Uterus (tissue), 4 donors: ENCODE results near the gene KIRREL2. TPM values are rescaled to one million over a fixed set of nuclear protein-coding genes. Genes with fewer than 3 reads are reported as not detected.

Source experiments
- DNase-seq, 2 donors: peaks; one replicate each; pipeline ENCODE4 v3.0.0-alpha.2; 2019 to 2020
- H3K27ac ChIP-seq, 2 donors: fragments of 200-600 bp; sonication (generic); 1 replicate in 1 of 2; 2 replicates in 1 of 2; pipeline ENCODE4 v1.5.1; 2016 to 2018
- H3K27me3 ChIP-seq, 2 donors: fragments of 200-600 bp; sonication (generic); one replicate each; pipeline ENCODE4 v1.5.1; 2018 to 2019; ENCODE audit warnings: control low read depth in 1 of 2
- H3K36me3 ChIP-seq, 2 donors: fragments of 200-600 bp; sonication (generic); one replicate each; pipeline ENCODE4 v1.5.1; 2019; ENCODE audit warnings: control low read depth in 1 of 2
- H3K4me1 ChIP-seq, 2 donors: fragments of 200-600 bp; sonication (generic); one replicate each; pipeline ENCODE4 v1.5.1; 2018 to 2019; ENCODE audit warnings: control low read depth in 1 of 2
- H3K4me3 ChIP-seq, 2 donors: fragments of 200-600 bp; sonication (generic); 1 replicate in 1 of 2; 2 replicates in 1 of 2; pipeline ENCODE4 v1.5.1; 2018 to 2019; ENCODE audit warnings: mild to moderate bottlenecking in 1 of 2
- H3K9me3 ChIP-seq, 2 donors: fragments of 200-600 bp; sonication (generic); one replicate each; pipeline ENCODE4 v1.5.1; 2019; ENCODE audit warnings: control low read depth in 1 of 2
- POLR2A ChIP-seq, 2 donors: fragments of 450-650 bp; IDR thresholded peaks; one replicate each; pipeline ENCODE4 v1.6.1; 2016; ENCODE audit warnings: antibody characterized with exemption in 2 of 2, mild to moderate bottlenecking in 1 of 2, moderate library complexity in 1 of 2
- intact Hi-C: fragments of 100-400 bp; cut with DNase I; formaldehyde crosslinking; loops from one replicate; pipeline ENCODE4 v1.15.1; 2023; ENCODE audit warnings: low total_unique reads
- total RNA-seq, 4 donors: library from RNA; depleted of rRNA in 3 of 4; stranded (reverse); fragments of >200 nt in 3 of 4; gene quantifications; one replicate each; pipeline versions ENCODE4 v1.1.0 to v1.2.4, GENCODE V29; 2014 to 2023
- TF ChIP-seq, protein P1 (sequence below), 4 experiments: fragments of 200-600 bp in 2 of 4; fragments of 450-650 bp in 2 of 4; sonication (generic) in 2 of 4; IDR thresholded peaks; one replicate each; pipeline ENCODE4 v1.5.1; 2016 to 2019; ENCODE audit warnings: antibody characterized with exemption in 4 of 4, mild to moderate bottlenecking in 2 of 4, moderate library complexity in 1 of 4
- donor health status: DM: yes; HTN: yes; CAD: no.

KIRREL2 gene
- total RNA-seq, 4 donors from 2014 or later: 0.55 to 2.8 TPM; not detected in 2

DNA sequence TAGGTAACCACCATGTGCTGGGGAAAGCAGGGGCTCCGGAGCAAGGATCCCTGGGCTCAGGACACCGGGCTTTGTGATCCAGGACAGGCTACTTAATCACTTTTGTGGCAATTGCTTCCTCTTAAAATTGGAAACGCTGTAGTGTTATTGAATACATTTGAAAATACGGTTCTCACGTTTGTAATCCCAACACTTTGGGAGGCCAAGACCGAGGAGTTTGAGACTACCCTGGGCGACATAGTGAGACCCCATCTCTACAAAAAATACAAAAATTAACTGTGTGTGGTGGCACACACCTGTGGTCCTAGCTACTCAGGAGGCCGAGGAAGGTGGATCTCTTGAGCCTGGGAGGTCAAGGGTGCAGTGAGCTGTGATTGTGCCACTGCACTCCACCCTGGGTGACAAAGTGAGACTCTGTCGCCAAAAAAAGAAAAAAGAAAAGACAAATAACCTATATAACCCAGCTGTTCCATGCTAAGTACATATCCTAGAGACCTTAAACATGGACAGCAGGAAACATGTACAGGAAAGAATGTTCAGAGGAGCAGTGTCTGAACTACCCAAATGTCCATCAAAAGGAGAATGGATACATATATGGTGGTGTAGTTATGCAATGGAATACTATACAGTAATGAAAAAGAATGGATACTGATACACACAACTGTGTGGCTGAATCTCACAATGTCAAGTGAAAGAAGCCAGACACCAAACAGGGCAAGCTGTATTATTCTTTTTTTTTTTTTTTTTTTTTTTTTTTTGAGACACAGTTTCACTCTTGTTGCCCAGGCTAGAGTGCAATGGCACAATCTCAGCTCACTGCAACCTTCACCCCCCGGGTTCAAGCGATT is 43.4 kb upstream of the KIRREL2 start:
- no peak overlapping the region for H3K27ac ChIP-seq
- H3K4me3 ChIP-seq: no peak overlapping the region
- intact Hi-C loops: no loop called here
- H3K36me3 ChIP-seq: no peaks in the 10 kb centered on the region
- no peaks in the 10 kb centered on the region for H3K4me1 ChIP-seq
- H3K9me3 ChIP-seq: no peaks in the 10 kb centered on the region
- H3K27me3 ChIP-seq: no peaks in the 10 kb centered on the region
- no peak for TF ChIP-seq POLR2A (IDR thresholded peaks at IDR 0.05)
- TF ChIP-seq, protein P1, sequence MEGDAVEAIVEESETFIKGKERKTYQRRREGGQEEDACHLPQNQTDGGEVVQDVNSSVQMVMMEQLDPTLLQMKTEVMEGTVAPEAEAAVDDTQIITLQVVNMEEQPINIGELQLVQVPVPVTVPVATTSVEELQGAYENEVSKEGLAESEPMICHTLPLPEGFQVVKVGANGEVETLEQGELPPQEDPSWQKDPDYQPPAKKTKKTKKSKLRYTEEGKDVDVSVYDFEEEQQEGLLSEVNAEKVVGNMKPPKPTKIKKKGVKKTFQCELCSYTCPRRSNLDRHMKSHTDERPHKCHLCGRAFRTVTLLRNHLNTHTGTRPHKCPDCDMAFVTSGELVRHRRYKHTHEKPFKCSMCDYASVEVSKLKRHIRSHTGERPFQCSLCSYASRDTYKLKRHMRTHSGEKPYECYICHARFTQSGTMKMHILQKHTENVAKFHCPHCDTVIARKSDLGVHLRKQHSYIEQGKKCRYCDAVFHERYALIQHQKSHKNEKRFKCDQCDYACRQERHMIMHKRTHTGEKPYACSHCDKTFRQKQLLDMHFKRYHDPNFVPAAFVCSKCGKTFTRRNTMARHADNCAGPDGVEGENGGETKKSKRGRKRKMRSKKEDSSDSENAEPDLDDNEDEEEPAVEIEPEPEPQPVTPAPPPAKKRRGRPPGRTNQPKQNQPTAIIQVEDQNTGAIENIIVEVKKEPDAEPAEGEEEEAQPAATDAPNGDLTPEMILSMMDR (IDR thresholded peaks at IDR 0.05): no peak
- no peak for DNase-seq

DNA sequence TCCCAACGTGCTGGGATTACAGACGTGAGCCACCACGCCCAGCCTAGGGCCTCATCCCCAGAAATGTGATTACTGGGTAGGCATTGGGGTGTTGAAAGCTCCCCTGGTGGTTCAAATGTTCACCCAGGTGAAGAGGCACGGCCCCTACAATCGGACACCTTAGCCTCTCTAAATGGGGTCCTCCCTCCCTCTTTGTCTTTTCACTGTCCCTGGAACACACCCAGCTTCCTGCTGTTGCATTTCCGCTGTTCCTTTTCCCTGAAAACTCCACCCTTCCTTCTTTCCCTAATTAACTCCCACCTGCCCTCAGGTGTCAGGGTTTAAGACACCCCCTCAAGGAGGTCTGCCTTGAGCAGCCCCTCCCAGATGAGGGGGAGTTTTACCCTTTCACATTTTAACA is 40.4 kb upstream of the KIRREL2 start:
- Histone ChIP-seq H3K27me3 (no peaks in the 10 kb centered on the region), H3K4me1 (no peaks in the 10 kb centered on the region), H3K36me3 (no peaks in the 10 kb centered on the region), H3K9me3 (no peaks in the 10 kb centered on the region), H3K27ac (no peak overlapping the region), H3K4me3 (no peak overlapping the region)
- intact Hi-C loops: no loop called here
- no peak for DNase-seq
- TF ChIP-seq POLR2A (IDR thresholded peaks at IDR 0.05): no peak
- TF ChIP-seq, protein P1 (IDR thresholded peaks at IDR 0.05): no peak

DNA sequence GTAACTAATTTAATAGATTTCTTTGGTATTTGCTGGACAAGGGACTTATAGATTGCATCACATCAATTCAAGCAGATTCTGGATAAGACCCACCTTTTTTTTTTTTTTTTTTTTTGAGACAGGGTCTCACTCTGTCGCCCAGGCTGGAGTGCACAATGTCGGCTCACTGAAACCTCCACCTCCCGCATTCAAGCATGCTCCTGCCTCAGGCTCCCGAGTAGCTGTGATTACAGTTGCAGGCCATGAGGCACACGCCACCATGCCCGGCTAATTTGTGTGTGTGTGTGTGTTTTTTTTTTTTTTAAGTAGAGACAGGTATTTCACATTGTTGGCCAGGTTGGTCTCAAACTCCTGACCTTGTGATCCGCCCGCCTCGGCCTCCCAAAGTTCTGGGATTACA is 39.9 kb upstream of the KIRREL2 start:
- H3K27ac ChIP-seq: no peak overlapping the region
- intact Hi-C loops: no loop called here
- H3K4me1 ChIP-seq: no peaks in the 10 kb centered on the region
- H3K27me3 ChIP-seq: no peaks in the 10 kb centered on the region
- no peak for DNase-seq
- H3K9me3 ChIP-seq: no peaks in the 10 kb centered on the region
- no peak overlapping the region for H3K4me3 ChIP-seq
- no peaks in the 10 kb centered on the region for H3K36me3 ChIP-seq
- TF ChIP-seq POLR2A (IDR thresholded peaks at IDR 0.05): no peak
- TF ChIP-seq, protein P1 (IDR thresholded peaks at IDR 0.05): no peak

DNA sequence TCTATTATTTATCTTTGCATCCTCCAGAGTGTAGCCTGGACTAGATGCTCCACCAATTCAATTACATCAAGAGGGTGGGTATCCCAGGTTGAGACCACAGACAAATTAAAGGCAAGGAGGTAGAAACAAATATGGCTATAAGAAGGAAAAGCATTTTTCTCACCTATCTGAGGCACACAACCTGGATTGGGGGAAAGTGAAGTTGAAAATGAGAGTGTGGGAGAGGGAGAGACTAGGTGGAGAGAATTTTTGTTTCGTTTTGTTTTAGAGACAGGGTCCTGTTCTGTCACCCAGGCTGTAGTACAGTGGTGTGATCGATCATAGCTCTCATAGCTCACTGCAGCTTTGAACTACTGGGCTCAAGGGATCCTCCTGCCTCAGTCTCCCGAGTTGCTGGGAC is 38.3 kb upstream of the KIRREL2 start:
- Histone ChIP-seq H3K9me3 (no peaks in the 10 kb centered on the region), H3K4me1 (no peaks in the 10 kb centered on the region), H3K27me3 (no peaks in the 10 kb centered on the region), H3K27ac (no peak overlapping the region), H3K4me3 (no peak overlapping the region), H3K36me3 (no peaks in the 10 kb centered on the region)
- intact Hi-C loops: no loop called here
- TF ChIP-seq, protein P1 (IDR thresholded peaks at IDR 0.05): no peak
- no peak for TF ChIP-seq POLR2A (IDR thresholded peaks at IDR 0.05)
- DNase-seq: no peak

DNA sequence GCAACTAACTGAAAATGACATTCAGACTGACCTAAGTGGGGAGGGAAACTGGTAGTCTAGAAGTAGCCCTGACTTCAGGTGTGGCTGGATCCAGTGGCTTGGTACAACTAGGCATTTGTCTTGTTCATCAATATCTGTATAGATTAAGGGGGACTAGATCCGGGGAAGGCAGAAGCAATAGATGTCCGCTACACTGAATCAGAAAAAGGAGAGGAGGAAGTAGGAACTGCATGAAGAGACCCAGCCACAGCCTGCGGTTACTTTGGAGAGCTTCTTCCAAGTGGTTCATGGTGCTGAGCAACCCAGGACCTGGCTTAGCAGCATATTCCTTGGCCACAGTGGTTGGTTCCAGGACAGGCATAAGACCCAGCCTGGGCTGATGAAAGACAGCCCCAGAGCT is 34.1 kb upstream of the KIRREL2 start:
- Histone ChIP-seq H3K27ac (no peak overlapping the region), H3K27me3 (no peaks in the 10 kb centered on the region), H3K4me3 (no peak overlapping the region), H3K4me1 (no peaks in the 10 kb centered on the region), H3K36me3 (no peaks in the 10 kb centered on the region), H3K9me3 (no peaks in the 10 kb centered on the region)
- DNase-seq: no peak
- intact Hi-C loops: no loop called here
- TF ChIP-seq, protein P1 (IDR thresholded peaks at IDR 0.05): no peak
- TF ChIP-seq POLR2A (IDR thresholded peaks at IDR 0.05): no peak
